Activated naive CD8-positive, alpha-beta T cell treated with anti-CD3 and anti-CD28 coated beads for 36 hours (primary cell): ENCODE measurements around the gene BRINP1. TPM values are rescaled to one million over a fixed set of nuclear protein-coding genes. Genes with fewer than 3 reads are reported as not detected.

Experiments used
- DNase-seq: peaks from one replicate; pipeline ENCODE4 v3.0.0; 2021
- H3K27ac Mint-ChIP-seq: one replicate; pipeline ENCODE4 v1.8.0; 2022; ENCODE audit warnings: mild to moderate bottlenecking, moderate library complexity, mixed read lengths
- H3K27me3 Mint-ChIP-seq: one replicate; pipeline ENCODE4 v1.8.0; 2022; ENCODE audit warnings: mild to moderate bottlenecking, mixed read lengths
- H3K36me3 Mint-ChIP-seq: one replicate; pipeline ENCODE4 v1.8.0; 2021; ENCODE audit warnings: mild to moderate bottlenecking, mixed read lengths
- H3K4me1 Mint-ChIP-seq: one replicate; pipeline ENCODE4 v1.8.0; 2021; ENCODE audit warnings: mixed read lengths
- H3K4me3 Mint-ChIP-seq: one replicate; pipeline ENCODE4 v1.8.0; 2022; ENCODE audit warnings: mild to moderate bottlenecking, moderate library complexity, mixed read lengths
- H3K9me3 Mint-ChIP-seq: one replicate; pipeline ENCODE4 v1.8.0; 2022; ENCODE audit warnings: mixed read lengths
- total RNA-seq, 2 experiments: library from RNA; stranded (reverse); gene quantifications; one replicate each; pipeline ENCODE4 v1.2.3, GENCODE V29; 2021

BRINP1 gene
- total RNA-seq, 2 experiments from 2014 or later = not detected

DNA sequence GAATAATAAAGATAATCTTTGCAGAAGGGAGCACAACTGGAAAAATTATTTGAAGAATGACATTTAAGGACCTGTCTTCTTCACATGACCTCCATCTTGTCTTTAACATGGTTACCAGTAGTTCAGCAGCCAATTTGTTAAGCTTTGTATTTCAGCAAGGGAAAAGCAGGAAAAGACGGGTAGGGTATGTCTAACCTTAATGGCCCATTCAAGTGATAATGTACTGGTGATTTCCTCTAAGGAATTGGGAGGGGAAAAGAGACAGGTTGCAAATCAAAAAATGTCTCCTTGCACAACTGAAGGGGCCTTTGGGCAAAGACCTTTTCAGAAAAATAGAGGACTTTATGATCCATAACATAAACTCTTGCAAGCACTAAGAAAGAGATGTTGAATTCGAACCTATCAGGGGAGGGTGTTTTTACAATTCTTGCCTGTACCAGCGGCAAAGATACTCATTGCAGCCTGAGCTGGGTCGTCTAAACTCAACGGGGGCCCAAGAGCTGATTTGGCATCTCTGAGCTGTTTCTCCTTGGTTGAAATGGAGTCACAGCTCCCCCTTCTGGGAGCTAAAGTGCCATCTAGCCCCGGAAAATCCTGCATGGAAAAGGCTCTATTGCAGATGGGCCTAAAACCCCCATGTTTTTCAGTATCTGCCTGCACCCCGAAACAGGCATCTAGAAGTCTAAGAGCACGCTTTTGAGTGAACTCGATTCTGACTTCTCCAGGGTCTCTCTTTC is 3.8 kb downstream of the BRINP1 start:
- no peak overlapping the region for H3K27ac Mint-ChIP-seq
- no peak overlapping the region for H3K4me3 Mint-ChIP-seq
- H3K27me3 Mint-ChIP-seq = peaks cover 42% of the 10 kb centered on the region
- H3K9me3 Mint-ChIP-seq = peaks cover under 1% of the 10 kb centered on the region
- H3K4me1 Mint-ChIP-seq = no peaks in the 10 kb centered on the region
- DNase-seq = no peak
- no peaks in the 10 kb centered on the region for H3K36me3 Mint-ChIP-seq

DNA sequence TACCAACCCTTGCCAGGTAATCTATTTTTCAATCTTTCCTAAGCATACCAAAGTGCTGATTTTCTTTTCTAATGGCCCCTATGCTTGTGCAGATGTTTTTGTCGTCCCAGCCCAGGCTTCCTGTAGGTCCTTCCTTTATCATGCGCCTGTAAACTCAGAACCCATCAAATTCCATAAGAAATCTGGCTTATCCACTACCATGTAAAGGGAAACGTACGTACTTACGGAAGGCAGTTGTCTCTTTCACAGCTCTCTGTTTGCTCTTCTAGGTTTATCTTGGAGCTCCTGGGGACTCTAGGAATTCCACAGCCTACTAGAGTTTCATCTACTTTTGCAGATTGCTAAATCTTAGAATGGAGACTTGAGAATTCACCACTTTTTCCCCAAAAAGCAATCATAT is 9.0 kb downstream of the BRINP1 start:
- Mint-ChIP-seq H3K27me3 (peaks cover 4% of the 10 kb centered on the region), H3K4me1 (no peaks in the 10 kb centered on the region), H3K27ac (no peak overlapping the region), H3K4me3 (no peak overlapping the region), H3K9me3 (no peaks in the 10 kb centered on the region), H3K36me3 (no peaks in the 10 kb centered on the region)
- DNase-seq = no peak

GRCh38 chr9:119357336-119358096 is 11.7 kb downstream of the BRINP1 start:
- H3K4me1 Mint-ChIP-seq = no peaks in the 10 kb centered on the region
- no peak overlapping the region for H3K4me3 Mint-ChIP-seq
- peaks cover 1% of the 10 kb centered on the region for H3K9me3 Mint-ChIP-seq
- no peaks in the 10 kb centered on the region for H3K36me3 Mint-ChIP-seq
- H3K27me3 Mint-ChIP-seq = no peaks in the 10 kb centered on the region
- H3K27ac Mint-ChIP-seq = no peak overlapping the region
- DNase-seq = no peak

DNA sequence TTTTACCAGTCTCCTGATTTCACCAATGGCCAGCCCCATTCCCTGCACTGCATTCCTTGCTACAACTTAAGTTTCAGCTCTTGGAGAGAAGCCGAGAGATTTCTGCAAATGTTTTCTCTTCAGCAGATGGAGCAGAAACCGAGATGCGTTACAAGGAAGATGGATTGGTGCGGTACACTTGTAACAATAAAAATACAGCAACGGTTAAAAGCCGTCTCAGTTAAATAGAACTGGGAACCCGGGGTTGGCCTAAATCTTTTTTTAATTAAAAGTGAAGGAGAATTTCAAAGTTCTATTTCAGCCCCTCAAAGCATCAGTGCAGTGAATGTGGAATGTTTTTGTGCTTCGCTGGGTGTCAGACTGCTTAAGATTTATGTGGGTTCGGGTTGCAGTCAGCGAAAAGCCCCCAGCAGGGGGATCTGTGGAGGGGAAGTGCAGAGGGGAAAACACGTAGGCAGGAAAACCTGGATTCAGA is 19.8 kb downstream of the BRINP1 start:
- Mint-ChIP-seq H3K27ac (no peak overlapping the region), H3K36me3 (no peaks in the 10 kb centered on the region), H3K9me3 (no peaks in the 10 kb centered on the region), H3K27me3 (peaks cover 4% of the 10 kb centered on the region), H3K4me1 (no peaks in the 10 kb centered on the region), H3K4me3 (no peak overlapping the region)
- DNase-seq = no peak

DNA sequence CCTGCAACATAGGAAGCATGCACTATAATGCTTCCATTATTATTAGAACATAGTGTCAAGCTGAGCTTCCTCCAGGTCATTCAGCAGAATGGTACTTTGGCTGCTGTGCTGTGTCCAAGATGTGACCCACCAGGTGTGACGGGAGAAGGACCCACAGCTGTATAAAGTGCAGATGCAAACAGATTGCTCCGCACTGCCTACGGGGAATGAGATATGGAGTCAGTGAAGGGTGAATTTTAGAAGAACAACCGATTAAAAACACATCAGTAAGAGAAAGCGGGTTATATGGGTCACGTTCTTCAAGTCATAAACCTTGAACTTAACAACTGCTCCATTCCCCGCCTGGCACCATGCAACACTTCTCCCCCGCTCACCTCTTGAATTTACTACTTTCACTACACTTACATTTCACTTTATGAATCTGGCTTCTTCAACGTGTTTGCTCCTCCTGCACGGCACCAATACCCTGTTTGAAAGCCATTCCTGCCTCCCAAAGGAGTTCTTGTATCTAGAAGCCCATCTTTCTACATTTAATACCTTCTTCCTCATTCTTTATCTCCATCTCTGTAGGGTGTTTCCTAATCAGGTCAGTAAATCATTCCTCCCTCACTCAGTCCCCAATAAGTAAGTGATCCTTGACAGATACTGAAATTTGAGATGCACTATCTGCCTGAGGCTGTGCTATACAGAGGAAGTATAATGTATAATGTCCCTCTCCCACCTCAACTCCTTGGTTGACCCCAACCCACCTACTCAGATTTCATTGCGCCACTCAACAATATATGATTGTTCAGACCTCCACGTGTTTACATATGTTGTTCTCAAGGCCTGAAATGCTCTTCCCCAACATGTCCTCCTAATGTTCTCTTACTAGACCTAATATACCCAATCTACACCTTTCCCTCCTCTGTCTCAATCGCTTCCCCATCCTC is 25.9 kb downstream of the BRINP1 start:
- Mint-ChIP-seq H3K27ac (no peak overlapping the region), H3K9me3 (no peaks in the 10 kb centered on the region), H3K36me3 (no peaks in the 10 kb centered on the region), H3K27me3 (no peaks in the 10 kb centered on the region), H3K4me3 (no peak overlapping the region), H3K4me1 (no peaks in the 10 kb centered on the region)
- no peak for DNase-seq

- H3K27ac Mint-ChIP-seq = no peak overlapping the region
- H3K4me3 Mint-ChIP-seq = no peak overlapping the region
- H3K4me1 Mint-ChIP-seq = no peaks in the 10 kb centered on the region
- H3K9me3 Mint-ChIP-seq = no peaks in the 10 kb centered on the region
- H3K27me3 Mint-ChIP-seq = no peaks in the 10 kb centered on the region
- no peaks in the 10 kb centered on the region for H3K36me3 Mint-ChIP-seq
- no peak for DNase-seq
Observed at GRCh38 chr9:119339056-119339455, 30.2 kb downstream of the BRINP1 start.

GRCh38 chr9:119337573-119337972 is 31.7 kb downstream of the BRINP1 start:
- H3K4me1 Mint-ChIP-seq = no peaks in the 10 kb centered on the region
- H3K27ac Mint-ChIP-seq = no peak overlapping the region
- DNase-seq = no peak
- no peaks in the 10 kb centered on the region for H3K36me3 Mint-ChIP-seq
- H3K27me3 Mint-ChIP-seq = no peaks in the 10 kb centered on the region
- H3K4me3 Mint-ChIP-seq = no peak overlapping the region
- no peaks in the 10 kb centered on the region for H3K9me3 Mint-ChIP-seq

DNA sequence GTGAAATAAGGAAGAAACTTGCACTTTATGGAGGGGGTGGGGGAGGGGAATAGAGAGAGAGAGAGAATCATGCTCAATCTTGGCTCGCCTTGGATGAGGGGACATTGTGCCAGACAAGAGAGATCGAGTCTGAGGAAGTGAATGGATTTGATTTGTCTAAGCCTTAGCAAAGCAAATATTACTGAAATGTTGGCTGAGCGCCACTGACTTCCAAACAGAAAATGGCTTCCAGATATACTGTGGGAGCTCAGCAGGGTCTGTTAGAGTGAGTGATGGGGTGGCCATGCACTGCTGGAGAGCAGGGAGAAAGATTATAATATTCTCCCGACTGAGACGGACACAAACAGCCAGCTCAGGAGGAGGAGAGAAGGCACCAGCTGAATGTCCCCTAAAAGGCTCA is 34.5 kb downstream of the BRINP1 start:
- Mint-ChIP-seq H3K4me3 (no peak overlapping the region), H3K36me3 (no peaks in the 10 kb centered on the region), H3K9me3 (peaks cover 4% of the 10 kb centered on the region), H3K27ac (no peak overlapping the region), H3K27me3 (no peaks in the 10 kb centered on the region), H3K4me1 (no peaks in the 10 kb centered on the region)
- no peak for DNase-seq

DNA sequence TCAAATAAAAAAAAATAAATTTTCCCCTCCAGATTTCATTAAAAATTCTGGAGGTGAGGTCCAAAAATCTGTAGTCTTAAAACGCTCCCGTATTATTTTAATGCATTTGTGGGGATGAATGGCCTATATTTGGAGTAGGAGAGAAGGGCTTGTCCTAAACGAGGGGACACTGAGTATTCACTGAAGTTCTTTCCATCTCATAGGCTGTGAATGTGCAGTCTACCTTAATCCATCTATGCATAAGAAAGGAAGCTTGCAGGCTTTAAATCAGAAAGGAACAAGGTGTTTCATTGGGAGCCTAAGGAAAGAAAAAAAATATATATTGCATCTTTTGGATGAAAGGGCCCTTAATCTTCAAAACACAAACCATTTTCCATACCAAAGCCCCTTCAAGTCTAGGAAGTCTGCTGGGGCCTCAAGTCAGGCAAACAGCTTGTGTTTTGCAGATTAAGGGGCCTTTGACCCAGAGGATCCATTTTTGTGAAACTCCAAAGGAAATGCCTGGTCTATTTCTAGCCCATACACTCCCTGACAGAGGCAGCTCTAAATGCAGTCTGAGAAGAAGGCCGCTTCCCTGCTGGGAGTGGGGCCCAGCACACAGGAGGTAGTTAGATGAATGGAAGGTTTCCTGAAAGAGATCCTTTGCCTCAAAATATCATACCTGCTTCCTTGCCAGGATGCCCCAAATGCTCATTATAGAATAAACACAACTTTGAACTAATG is 35.6 kb downstream of the BRINP1 start:
- no peak for DNase-seq
- no peak overlapping the region for H3K27ac Mint-ChIP-seq
- no peaks in the 10 kb centered on the region for H3K27me3 Mint-ChIP-seq
- no peaks in the 10 kb centered on the region for H3K36me3 Mint-ChIP-seq
- H3K9me3 Mint-ChIP-seq = peaks cover 6% of the 10 kb centered on the region
- no peaks in the 10 kb centered on the region for H3K4me1 Mint-ChIP-seq
- no peak overlapping the region for H3K4me3 Mint-ChIP-seq

DNA sequence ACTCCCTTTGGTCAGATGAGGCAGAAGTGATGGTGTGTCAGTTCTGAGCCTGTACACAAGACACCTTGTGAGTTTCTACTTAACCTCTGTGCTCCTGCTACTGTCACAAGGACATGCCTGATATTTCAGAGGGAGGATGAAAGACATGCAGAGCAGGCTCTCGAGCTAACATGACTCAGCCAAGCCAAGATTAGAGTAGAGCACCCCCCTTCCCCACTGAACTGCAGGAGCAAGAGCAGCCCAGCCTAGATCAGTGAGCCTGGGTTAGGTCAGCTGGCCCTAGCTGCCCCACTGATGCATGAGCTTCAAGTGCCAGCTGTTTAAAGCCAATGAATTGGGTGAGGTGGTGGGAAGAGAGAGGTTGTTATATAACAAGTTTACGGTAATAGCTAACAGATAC is 36.7 kb downstream of the BRINP1 start:
- Mint-ChIP-seq H3K36me3 (no peaks in the 10 kb centered on the region), H3K4me1 (no peaks in the 10 kb centered on the region), H3K27me3 (no peaks in the 10 kb centered on the region), H3K9me3 (peaks cover 13% of the 10 kb centered on the region), H3K4me3 (no peak overlapping the region), H3K27ac (no peak overlapping the region)
- DNase-seq = no peak

DNA sequence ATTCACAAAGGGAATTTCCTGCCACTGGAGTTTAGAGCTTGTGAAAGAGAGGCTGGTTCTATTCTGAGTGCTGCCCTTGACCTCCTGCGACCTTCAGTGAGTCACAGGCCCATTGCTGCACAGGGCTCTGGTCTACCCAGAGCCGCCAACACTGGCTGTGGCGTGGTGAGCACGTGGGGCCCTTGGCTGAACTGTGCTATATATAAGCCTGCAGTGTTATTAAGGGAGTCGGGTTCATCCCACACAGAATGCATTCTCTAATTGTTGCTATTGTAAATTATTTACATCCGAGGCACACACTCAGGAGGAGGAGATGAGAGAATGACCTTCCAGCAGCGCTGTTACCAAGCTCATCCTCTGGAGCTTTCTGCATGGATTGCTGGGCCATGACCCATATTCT is 47.1 kb downstream of the BRINP1 start:
- Mint-ChIP-seq H3K36me3 (no peaks in the 10 kb centered on the region), H3K27ac (no peak overlapping the region), H3K4me3 (no peak overlapping the region), H3K27me3 (no peaks in the 10 kb centered on the region), H3K9me3 (peaks cover 8% of the 10 kb centered on the region), H3K4me1 (no peaks in the 10 kb centered on the region)
- no peak for DNase-seq

- Mint-ChIP-seq H3K9me3 (peaks cover 7% of the 10 kb centered on the region), H3K36me3 (no peaks in the 10 kb centered on the region), H3K4me3 (no peak overlapping the region), H3K27me3 (no peaks in the 10 kb centered on the region), H3K4me1 (no peaks in the 10 kb centered on the region), H3K27ac (no peak overlapping the region)
- DNase-seq = no peak
Observed at GRCh38 chr9:119318371-119318770, 50.9 kb downstream of the BRINP1 start.

- no peaks in the 10 kb centered on the region for H3K4me1 Mint-ChIP-seq
- H3K36me3 Mint-ChIP-seq = no peaks in the 10 kb centered on the region
- H3K4me3 Mint-ChIP-seq = no peak overlapping the region
- no peak overlapping the region for H3K27ac Mint-ChIP-seq
- H3K27me3 Mint-ChIP-seq = no peaks in the 10 kb centered on the region
- no peaks in the 10 kb centered on the region for H3K9me3 Mint-ChIP-seq
- no peak for DNase-seq
Observed at GRCh38 chr9:119313846-119314245, 55.4 kb downstream of the BRINP1 start.

GRCh38 chr9:119310741-119311140 is 58.5 kb downstream of the BRINP1 start:
- H3K9me3 Mint-ChIP-seq = peaks cover 4% of the 10 kb centered on the region
- no peak for DNase-seq
- no peaks in the 10 kb centered on the region for H3K27me3 Mint-ChIP-seq
- H3K36me3 Mint-ChIP-seq = no peaks in the 10 kb centered on the region
- no peak overlapping the region for H3K4me3 Mint-ChIP-seq
- no peak overlapping the region for H3K27ac Mint-ChIP-seq
- H3K4me1 Mint-ChIP-seq = no peaks in the 10 kb centered on the region
